CD4-positive, alpha-beta T cell treated with Interleukin-1 beta for 1 hour (primary cell): ENCODE results near the gene ANGPT4.
"Not testable (repeated sequence)": the region's sequence is repeated elsewhere in the genome, so short reads cannot be mapped to it uniquely, and the experiment has no call there.

ENCODE experiments used
- DNase-seq, 2 donors: peaks; one replicate each; pipeline ENCODE4 v3.0.0-alpha.2; 2020 to 2022

The ANGPT4 gene

GRCh38 chr20:841568-842546 lies 74.3 kb downstream of the ANGPT4 start:
- no peak for DNase-seq

DNA sequence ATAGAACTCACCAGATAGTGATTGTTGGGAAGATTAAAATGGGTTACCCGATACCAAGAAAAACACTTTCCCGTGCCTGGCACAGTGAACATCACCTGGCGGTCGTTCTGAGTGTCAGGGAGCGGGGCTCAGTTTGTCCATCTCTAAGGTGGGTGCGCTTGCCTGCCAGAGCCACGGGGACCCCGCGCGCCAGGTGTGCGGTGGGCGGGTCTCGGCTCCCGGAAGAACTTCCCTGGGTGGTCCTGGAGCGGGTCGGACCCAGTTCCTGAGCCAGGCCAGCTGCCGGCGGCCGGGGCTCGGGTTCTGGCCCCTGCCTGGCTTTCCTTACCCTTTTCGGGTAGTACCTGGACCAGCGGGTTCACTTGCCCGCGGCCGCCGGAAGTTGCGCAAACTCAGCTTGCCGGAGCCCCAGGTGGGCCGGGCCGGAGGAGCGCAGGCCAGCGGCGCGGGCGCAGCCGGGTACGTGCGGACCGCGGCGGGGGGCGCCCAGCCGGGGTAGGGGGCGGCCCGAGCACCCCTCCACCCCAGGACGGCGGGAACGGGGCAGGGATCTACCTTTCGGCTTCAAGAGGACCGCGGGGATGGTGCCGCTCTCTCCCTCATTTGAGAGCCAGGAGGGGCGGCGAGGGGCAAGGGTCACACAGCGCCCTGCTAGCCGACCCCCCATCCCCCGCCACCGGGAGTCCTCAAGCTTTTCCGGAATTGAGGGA lies 75.1 kb downstream of the ANGPT4 start:
- no peak for DNase-seq

DNA sequence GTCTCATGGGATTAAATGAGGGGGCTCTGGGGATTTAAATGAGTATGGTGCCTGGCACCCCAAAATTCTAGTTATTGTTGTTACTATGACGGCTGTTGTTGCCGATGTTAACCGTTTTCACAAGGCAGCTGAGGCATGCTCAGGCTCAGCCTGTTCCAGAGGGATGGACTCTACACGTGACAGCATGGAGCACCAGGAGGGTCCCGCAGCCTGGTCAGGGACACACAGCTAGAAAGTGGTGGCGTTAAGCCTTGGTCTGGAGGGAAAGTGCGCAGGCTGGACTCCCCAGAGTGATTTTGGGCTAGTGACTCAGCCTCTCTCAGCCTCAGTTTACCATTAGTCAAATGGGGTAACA lies 75.7 kb downstream of the ANGPT4 start:
- no peak for DNase-seq

GRCh38 chr20:839626-840025 lies 76.5 kb downstream of the ANGPT4 start:
- no peak for DNase-seq

DNA sequence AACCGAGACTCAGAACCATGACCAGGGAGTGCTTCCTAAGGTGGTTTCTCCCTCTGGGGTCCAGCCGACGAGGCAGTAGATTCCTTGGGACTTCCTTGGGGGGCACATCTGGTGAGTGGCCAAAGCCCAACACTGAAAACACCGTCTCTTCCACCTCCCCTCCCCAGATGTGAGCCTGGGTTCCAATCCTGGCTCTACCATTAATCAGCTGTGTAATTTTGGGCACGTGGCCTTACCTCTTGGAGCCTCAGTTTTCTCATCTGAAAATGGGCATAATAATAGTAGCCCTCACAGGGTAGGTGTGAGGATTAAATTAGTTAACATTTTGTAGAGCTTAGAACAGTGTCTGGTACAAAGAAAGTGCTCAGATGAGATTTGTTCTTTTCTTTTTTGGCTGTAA lies 77.1 kb downstream of the ANGPT4 start:
- DNase-seq, result no peak

- DNase-seq, result no peak
These were observed 79.9 kb downstream of the ANGPT4 start for GRCh38 chr20:836190-836589.

GRCh38 chr20:835608-836045 lies 80.5 kb downstream of the ANGPT4 start:
- DNase-seq, result no peak

- no peak for DNase-seq
These were observed 81.9 kb downstream of the ANGPT4 start for GRCh38 chr20:834151-834746.

GRCh38 chr20:833450-834150 lies 82.5 kb downstream of the ANGPT4 start, which contains the start of gene FAM110A:
TSS of gene FAM110A (plus strand) at chr20:833715. CDS start at chr20:844805, 11,090 bp downstream.
- DNase-seq, result peak; percentile 95 to 96

GRCh38 chr20:833121-833449 lies 83.0 kb downstream of the ANGPT4 start:
- no peak for DNase-seq

- DNase-seq, result no peak
These were observed 84.2 kb downstream of the ANGPT4 start for GRCh38 chr20:831956-832355.

- DNase-seq, result no peak
These were observed 84.9 kb downstream of the ANGPT4 start for GRCh38 chr20:831251-831650.

- no peak for DNase-seq
These were observed 86.1 kb downstream of the ANGPT4 start for GRCh38 chr20:830011-830521.

GRCh38 chr20:829551-829950 lies 86.6 kb downstream of the ANGPT4 start:
- no peak for DNase-seq

- DNase-seq, result no peak
These were observed 87.1 kb downstream of the ANGPT4 start for GRCh38 chr20:828987-829386.

- not testable (repeated sequence) for DNase-seq
These were observed 88.2 kb downstream of the ANGPT4 start for GRCh38 chr20:827981-828380.

DNA sequence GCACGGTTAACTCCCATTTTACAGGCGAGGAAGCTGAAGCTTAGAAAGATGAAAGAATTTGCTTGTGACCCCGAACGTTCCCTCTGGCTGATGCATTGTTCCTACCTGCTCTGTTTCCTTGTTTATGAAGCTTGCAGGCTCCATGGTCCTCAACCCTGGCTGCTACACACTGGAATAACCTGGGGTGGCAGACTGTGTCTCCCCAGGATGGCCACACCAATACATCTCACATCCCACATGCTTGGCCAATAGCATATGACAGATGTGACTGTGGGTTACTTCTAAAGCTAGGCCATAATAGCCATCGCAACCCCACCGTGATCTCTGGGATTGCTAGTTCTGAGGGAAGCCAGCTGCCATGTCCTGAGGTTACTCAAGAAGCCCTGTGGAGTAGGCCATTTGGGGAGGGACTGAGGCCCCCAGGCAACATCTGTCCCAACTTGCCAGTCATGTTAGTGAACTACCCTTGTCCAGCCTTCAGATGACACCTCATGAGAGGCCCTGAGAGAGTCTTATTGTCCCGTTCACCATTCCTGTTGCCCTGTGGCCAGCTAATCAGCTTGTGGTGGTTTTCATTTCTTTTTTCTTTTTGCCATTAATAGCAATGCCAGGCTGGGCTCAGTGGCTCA lies 89.3 kb downstream of the ANGPT4 start:
- no peak for DNase-seq

- no peak for DNase-seq
These were observed 90.3 kb downstream of the ANGPT4 start for GRCh38 chr20:825710-826421.

- no peak for DNase-seq
These were observed 91.2 kb downstream of the ANGPT4 start for GRCh38 chr20:824916-825315.

GRCh38 chr20:824490-824889 lies 91.6 kb downstream of the ANGPT4 start:
- no peak for DNase-seq

DNA sequence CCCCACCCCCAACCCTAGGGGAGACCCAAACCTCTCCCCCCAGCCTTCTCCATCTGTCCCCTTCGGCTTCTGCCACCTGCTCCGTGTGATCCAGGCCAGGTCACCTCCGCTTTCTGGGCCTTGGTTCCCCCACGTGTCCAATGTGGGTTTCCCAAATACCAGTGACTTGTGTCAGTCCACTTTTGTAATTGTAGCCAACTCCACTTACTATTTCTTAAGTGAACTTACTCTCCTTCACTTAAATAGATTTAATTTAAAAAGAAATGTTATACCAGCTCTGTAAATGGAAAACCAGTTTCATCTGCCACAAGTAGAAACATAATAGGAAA lies 92.6 kb downstream of the ANGPT4 start:
- DNase-seq, result no peak
